ENCODE data around the gene ASPHD2. TPM values are rescaled to one million over a fixed set of nuclear protein-coding genes. Genes with fewer than 3 reads are reported as not detected.

The ASPHD2 gene
- total RNA-seq, 2 donors from 2014 or later: 1.4 to 3.6 TPM

DNA sequence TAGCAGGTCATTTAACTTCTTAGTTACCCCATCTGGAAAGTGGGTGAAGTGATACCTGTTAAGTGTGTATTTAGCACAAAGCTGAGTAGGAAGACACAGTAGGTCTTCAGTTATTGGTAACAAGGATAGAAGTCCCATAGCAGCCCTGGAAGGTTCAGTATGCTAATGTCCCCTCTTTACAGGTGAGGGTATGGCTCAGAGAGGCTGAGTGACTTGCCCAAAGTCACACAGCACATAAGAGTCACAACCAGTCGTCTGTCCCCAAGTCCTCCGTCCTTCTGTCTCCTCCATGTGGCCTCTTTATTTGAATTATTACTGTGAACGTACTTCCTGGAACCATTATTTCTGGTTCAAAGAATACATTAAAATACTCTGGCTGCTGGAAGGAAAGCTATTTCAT, 10.5 kb downstream of the ASPHD2 start:
- intact Hi-C loops (cut with DNase I): no loop called here
- 80% methylated on average over 3 of the region's 3 CpGs for WGBS

DNA sequence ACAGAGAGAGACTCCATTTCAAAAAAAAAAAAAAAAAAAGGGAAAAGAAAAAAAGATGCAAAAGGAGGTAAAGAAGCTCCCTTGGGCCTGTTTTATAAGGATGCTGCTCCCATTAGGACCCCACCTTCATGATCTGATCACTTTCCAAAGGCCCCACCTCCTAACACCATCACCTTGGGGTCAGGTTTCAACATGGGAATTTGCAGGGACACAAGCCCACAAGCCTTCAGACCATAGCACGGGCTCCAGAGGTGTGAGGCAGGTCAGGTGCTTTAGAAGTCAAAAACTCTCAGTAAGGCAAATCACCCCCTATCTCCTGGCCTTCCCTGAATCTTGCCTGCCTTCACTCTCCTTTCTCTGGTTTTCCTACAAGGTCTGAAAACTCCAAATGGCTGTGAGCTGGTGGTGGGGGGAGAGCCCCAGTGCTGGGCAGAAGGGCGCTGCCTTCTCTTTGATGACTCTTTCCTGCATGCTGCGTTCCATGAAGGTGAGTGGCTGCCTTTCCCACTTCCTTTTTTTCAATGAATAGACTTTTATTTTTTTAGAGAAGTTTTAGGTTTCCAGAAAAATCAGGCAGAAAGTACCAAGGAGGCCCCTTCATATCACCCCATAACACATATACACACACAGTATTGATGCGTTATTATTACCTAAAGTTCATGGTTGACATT, 13.2 kb downstream of the ASPHD2 start:
- H3K36me3 ChIP-seq: no peaks in the 10 kb centered on the region
- no peak for DNase-seq (ENCODE audit: low spot score)
- H3K27ac ChIP-seq: no peak overlapping the region
- intact Hi-C loops (cut with DNase I): no loop called here
- 84% methylated on average over 4 of the region's 4 CpGs for WGBS
- TF ChIP-seq POLR2A (IDR thresholded peaks at IDR 0.05) (no peak), POLR2AphosphoS5 (IDR thresholded peaks at IDR 0.05) (no peak)
- TF ChIP-seq, protein P1, sequence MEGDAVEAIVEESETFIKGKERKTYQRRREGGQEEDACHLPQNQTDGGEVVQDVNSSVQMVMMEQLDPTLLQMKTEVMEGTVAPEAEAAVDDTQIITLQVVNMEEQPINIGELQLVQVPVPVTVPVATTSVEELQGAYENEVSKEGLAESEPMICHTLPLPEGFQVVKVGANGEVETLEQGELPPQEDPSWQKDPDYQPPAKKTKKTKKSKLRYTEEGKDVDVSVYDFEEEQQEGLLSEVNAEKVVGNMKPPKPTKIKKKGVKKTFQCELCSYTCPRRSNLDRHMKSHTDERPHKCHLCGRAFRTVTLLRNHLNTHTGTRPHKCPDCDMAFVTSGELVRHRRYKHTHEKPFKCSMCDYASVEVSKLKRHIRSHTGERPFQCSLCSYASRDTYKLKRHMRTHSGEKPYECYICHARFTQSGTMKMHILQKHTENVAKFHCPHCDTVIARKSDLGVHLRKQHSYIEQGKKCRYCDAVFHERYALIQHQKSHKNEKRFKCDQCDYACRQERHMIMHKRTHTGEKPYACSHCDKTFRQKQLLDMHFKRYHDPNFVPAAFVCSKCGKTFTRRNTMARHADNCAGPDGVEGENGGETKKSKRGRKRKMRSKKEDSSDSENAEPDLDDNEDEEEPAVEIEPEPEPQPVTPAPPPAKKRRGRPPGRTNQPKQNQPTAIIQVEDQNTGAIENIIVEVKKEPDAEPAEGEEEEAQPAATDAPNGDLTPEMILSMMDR (IDR thresholded peaks at IDR 0.05): no peak
- H3K9me3 ChIP-seq: no peaks in the 10 kb centered on the region
- no peak overlapping the region for H3K4me3 ChIP-seq
- H3K27me3 ChIP-seq (replicated peaks; ENCODE audit: insufficient read depth): no peaks in the 10 kb centered on the region
- peaks cover 2% of the 10 kb centered on the region for H3K4me1 ChIP-seq (replicated peaks)

More for the DNA sequence above, 10.5 kb downstream of the ASPHD2 start:
- Histone ChIP-seq H3K9me3 (no peaks in the 10 kb centered on the region), H3K4me1 (replicated peaks) (peaks cover 10% of the 10 kb centered on the region), H3K27ac (no peak overlapping the region), H3K36me3 (no peaks in the 10 kb centered on the region), H3K27me3 (replicated peaks; ENCODE audit: insufficient read depth) (no peaks in the 10 kb centered on the region), H3K4me3 (no peak overlapping the region)
- DNase-seq (ENCODE audit: low spot score): no peak
- TF ChIP-seq, protein P1 (IDR thresholded peaks at IDR 0.05): no peak
- TF ChIP-seq POLR2AphosphoS5 (IDR thresholded peaks at IDR 0.05): no peak
- no peak for TF ChIP-seq POLR2A (IDR thresholded peaks at IDR 0.05)

DNA sequence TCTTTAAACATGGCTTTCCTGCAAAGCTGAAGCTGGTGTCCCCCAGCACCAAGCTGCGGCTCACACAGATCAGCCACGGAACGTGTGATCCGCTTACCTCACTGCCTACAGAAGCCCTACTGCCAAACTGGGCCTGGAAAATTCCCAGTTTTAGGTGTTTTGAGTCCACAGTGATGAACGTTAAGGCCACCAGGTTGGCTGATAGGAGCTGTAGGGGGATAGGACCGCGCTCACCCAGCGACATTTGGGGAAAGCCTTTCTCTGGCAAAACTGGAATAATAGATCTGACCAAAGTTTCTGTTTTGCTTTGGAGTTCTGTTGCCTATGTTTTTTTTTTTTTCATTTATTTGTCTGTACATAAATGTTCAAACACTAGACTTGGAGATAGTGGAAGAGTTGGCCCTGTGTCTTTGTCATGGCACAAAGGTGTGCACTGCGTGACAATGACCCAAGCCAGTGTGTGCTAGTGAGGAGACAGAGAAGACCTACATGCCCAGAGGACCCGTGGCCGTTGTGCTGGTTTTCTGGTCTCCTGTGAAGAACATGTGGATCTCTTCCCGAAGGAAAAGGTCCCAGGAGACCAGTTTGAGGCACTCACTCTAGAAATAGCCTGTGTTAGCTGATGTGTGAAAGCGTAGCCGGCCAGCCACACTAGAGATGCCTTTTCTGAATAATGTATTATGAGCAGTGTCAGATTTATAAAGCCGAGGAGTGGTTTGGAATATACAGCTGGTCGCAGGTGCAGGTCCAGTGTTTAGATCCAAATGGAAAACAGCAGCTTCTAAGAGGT, 15.0 kb downstream of the ASPHD2 start:
- TF ChIP-seq POLR2A (IDR thresholded peaks at IDR 0.05): no peak
- TF ChIP-seq POLR2AphosphoS5 (IDR thresholded peaks at IDR 0.05): no peak
- TF ChIP-seq, protein P1 (IDR thresholded peaks at IDR 0.05): no peak
- H3K36me3 ChIP-seq: no peaks in the 10 kb centered on the region
- no peaks in the 10 kb centered on the region for H3K27me3 ChIP-seq (replicated peaks; ENCODE audit: insufficient read depth)
- H3K4me3 ChIP-seq: no peak overlapping the region
- H3K27ac ChIP-seq: no peak overlapping the region
- H3K9me3 ChIP-seq: no peaks in the 10 kb centered on the region
- no peak for DNase-seq (ENCODE audit: low spot score)
- 85% methylated on average over 16 of the region's 16 CpGs for WGBS
- H3K4me1 ChIP-seq (replicated peaks): no peaks in the 10 kb centered on the region
- intact Hi-C loops (cut with DNase I): no loop called here

DNA sequence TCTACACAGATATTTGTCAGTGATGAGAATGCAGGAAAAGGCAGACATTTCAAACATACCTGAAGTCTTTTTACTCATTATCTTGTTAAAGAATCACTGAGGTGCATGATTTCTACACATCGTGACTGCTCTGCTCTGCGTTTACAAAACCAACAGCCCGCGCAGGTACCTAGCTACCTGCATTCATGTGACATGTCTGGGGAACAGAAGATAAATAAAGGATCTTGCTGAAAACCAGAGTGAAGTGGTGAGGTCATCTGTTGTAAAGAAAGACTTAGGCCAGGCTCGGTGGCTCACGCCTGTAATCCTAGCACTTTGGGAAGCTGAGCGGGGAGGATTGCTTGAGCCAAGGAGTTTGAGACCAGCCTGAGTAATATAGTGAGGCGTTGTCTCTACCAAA, 15.7 kb downstream of the ASPHD2 start:
- H3K36me3 ChIP-seq: no peaks in the 10 kb centered on the region
- 84% methylated on average over 8 of the region's 8 CpGs for WGBS
- H3K4me3 ChIP-seq: no peak overlapping the region
- H3K4me1 ChIP-seq (replicated peaks): no peaks in the 10 kb centered on the region
- no peak for DNase-seq (ENCODE audit: low spot score)
- no peak overlapping the region for H3K27ac ChIP-seq
- no peaks in the 10 kb centered on the region for H3K9me3 ChIP-seq
- TF ChIP-seq POLR2A (IDR thresholded peaks at IDR 0.05): no peak
- no peak for TF ChIP-seq POLR2AphosphoS5 (IDR thresholded peaks at IDR 0.05)
- TF ChIP-seq, protein P1 (IDR thresholded peaks at IDR 0.05): no peak
- no peaks in the 10 kb centered on the region for H3K27me3 ChIP-seq (replicated peaks; ENCODE audit: insufficient read depth)
- intact Hi-C loops (cut with DNase I): no loop called here

All from prostate gland (tissue), 2 donors.